Measurements from ENCODE around the gene FOXP4.

DNA sequence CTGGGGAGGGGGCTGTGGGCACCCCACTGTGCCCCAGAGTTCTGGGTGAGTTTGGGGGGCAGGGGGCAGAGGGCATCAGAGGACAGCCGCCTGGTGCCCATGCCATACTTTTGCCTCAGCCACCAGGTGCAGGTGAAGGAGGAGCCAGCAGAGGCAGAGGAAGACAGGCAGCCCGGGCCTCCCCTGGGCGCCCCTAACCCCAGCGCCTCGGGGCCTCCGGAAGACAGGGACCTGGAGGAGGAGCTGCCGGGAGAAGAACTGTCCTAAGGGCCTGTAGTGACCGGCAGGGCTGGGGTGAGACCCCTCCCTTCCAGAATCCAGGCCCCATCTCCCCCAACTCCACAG, 52.5 kb downstream of the FOXP4 start:
- TF ChIP-seq POLR2A (IDR thresholded peaks at IDR 0.05) (no peak), POLR2AphosphoS5 (IDR thresholded peaks at IDR 0.05) (no peak)
- TF ChIP-seq, protein P1, sequence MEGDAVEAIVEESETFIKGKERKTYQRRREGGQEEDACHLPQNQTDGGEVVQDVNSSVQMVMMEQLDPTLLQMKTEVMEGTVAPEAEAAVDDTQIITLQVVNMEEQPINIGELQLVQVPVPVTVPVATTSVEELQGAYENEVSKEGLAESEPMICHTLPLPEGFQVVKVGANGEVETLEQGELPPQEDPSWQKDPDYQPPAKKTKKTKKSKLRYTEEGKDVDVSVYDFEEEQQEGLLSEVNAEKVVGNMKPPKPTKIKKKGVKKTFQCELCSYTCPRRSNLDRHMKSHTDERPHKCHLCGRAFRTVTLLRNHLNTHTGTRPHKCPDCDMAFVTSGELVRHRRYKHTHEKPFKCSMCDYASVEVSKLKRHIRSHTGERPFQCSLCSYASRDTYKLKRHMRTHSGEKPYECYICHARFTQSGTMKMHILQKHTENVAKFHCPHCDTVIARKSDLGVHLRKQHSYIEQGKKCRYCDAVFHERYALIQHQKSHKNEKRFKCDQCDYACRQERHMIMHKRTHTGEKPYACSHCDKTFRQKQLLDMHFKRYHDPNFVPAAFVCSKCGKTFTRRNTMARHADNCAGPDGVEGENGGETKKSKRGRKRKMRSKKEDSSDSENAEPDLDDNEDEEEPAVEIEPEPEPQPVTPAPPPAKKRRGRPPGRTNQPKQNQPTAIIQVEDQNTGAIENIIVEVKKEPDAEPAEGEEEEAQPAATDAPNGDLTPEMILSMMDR (IDR thresholded peaks at IDR 0.05) = no peak

All from breast epithelium (tissue), 3 donors.